ENCODE results near the gene ABCB1.

- no peak for TF ChIP-seq CTCF (IDR thresholded peaks at IDR 0.05)
- no peak for TF ChIP-seq POLR2A (IDR thresholded peaks at IDR 0.05)
Observed at GRCh38 chr7:87538052-87538451, 62.6 kb downstream of the ABCB1 start.
